Bronchus fibroblast of lung (primary cell): ENCODE results near the gene PAPLN. TPM values are rescaled to one million over a fixed set of nuclear protein-coding genes. Genes with fewer than 3 reads are reported as not detected.

ENCODE experiments used
- total RNA-seq: library from RNA; depleted of rRNA; stranded (reverse); fragments of >200 nt; gene quantifications from 2 replicates; pipeline ENCODE4 v1.2.3, GENCODE V29; 2015

The PAPLN gene
- 6.4 and 6.5 TPM in 2 replicates for total RNA-seq

DNA sequence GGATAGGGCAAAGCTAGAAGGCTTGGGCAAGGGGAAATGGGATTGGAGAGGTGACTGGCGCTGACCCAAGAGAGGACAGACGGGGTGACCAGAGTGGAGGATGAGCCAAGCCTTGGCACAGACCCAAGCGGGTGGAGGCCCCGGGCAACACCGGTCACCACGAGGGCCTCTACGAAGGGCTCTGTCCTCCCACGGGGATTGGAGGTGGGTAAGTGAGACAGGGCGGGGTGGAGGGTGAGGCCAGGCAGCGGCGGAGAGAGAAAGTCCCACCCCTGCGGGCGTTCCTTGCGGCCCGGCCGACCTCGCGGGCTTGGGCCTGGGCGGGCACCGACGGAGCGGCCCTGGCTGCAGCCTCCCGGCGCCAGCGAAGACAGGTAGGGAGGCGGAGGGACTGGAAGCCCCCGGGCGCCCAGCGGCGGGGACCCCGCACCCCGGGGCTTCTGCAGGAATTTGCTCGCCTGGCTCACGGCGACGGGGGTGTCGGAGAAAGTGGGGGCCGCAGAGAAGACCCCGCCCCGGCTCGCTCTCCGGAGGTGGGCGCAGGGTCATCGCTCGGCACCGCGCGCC, at the start of gene PAPLN:
Gene PAPLN (plus strand): TSS at position 288 of the 567 bp plus-strand sequence. CDS start 2,273 bp downstream, outside the sequence.

Other genes with a start within 250 kb of the PAPLN start
- 10.6 and 10.9 TPM in 2 replicates for gene ZFYVE1, start 210.4 kb upstream of the PAPLN start, total RNA-seq
- 13.1 and 19.7 TPM in 2 replicates for gene RBM25, start 179.0 kb upstream of the PAPLN start, total RNA-seq
- 28.5 and 30.3 TPM in 2 replicates for gene PSEN1, start 101.0 kb upstream of the PAPLN start, total RNA-seq
- 21.9 and 23.0 TPM in 2 replicates for gene NUMB, start 221.0 kb downstream of the PAPLN start, total RNA-seq